Breast epithelium (tissue), 3 donors: Measurements from ENCODE around the gene TFCP2L1.

Experiments used
- POLR2AphosphoS5 ChIP-seq, 3 donors: sonication (generic); formaldehyde crosslinking; IDR thresholded peaks; one replicate each; pipeline ENCODE4 v1.6.1; 2017; ENCODE audit warnings: antibody characterized with exemption in 3 of 3
- TF ChIP-seq, protein P1 (sequence below), 3 donors: fragments of 450-650 bp; IDR thresholded peaks; one replicate each; pipeline ENCODE4 v1.5.1; 2016 to 2017; ENCODE audit warnings: antibody characterized with exemption in 3 of 3, mild to moderate bottlenecking in 3 of 3, moderate library complexity in 3 of 3

- TF ChIP-seq, protein P1, sequence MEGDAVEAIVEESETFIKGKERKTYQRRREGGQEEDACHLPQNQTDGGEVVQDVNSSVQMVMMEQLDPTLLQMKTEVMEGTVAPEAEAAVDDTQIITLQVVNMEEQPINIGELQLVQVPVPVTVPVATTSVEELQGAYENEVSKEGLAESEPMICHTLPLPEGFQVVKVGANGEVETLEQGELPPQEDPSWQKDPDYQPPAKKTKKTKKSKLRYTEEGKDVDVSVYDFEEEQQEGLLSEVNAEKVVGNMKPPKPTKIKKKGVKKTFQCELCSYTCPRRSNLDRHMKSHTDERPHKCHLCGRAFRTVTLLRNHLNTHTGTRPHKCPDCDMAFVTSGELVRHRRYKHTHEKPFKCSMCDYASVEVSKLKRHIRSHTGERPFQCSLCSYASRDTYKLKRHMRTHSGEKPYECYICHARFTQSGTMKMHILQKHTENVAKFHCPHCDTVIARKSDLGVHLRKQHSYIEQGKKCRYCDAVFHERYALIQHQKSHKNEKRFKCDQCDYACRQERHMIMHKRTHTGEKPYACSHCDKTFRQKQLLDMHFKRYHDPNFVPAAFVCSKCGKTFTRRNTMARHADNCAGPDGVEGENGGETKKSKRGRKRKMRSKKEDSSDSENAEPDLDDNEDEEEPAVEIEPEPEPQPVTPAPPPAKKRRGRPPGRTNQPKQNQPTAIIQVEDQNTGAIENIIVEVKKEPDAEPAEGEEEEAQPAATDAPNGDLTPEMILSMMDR (IDR thresholded peaks at IDR 0.05) = no peak
- no peak for TF ChIP-seq POLR2AphosphoS5 (IDR thresholded peaks at IDR 0.05)
Measured at GRCh38 chr2:121273116-121273515, 11.9 kb downstream of the TFCP2L1 start.
